ENCODE measurements around the gene ILF2.

DNA sequence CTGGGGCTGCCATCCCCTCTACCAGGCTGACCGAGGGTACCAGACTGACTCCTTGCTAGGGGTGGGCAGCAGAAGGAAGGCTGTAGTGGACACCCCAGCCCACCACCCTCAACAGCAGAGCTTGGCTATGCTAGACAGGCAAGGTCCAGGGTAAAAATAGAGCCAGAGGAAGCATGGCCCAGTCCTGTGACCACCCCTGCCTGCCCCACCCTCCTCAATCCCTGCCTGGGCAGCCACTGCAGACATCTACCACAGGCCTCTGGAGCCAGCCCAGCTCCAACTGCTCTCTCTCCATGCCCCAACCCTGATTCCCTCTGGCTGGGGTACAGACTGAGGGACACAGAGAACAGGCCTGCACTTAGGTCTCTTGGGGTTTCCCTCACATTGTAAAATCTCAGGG lies 40.8 kb downstream of the ILF2 start:
- TF ChIP-seq, protein P1, sequence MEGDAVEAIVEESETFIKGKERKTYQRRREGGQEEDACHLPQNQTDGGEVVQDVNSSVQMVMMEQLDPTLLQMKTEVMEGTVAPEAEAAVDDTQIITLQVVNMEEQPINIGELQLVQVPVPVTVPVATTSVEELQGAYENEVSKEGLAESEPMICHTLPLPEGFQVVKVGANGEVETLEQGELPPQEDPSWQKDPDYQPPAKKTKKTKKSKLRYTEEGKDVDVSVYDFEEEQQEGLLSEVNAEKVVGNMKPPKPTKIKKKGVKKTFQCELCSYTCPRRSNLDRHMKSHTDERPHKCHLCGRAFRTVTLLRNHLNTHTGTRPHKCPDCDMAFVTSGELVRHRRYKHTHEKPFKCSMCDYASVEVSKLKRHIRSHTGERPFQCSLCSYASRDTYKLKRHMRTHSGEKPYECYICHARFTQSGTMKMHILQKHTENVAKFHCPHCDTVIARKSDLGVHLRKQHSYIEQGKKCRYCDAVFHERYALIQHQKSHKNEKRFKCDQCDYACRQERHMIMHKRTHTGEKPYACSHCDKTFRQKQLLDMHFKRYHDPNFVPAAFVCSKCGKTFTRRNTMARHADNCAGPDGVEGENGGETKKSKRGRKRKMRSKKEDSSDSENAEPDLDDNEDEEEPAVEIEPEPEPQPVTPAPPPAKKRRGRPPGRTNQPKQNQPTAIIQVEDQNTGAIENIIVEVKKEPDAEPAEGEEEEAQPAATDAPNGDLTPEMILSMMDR (conservative IDR thresholded peaks at IDR 0.05; ENCODE audit: low read length), result no peak
- TF ChIP-seq EZH2phosphoT487 (IDR thresholded peaks at IDR 0.05; ENCODE audit: borderline replicate concordance, low read depth, low read length), result no peak

Measured in OCI-LY7 (cell line).